Thoracic aorta (tissue), 2 donors: ENCODE measurements around the gene IFI27. TPM values are rescaled to one million over a fixed set of nuclear protein-coding genes. Genes with fewer than 3 reads are reported as not detected.

Experiments
- ATAC-seq: fragments of 150-250 bp; one replicate; pipeline ENCODE4 v1.8.0; 2017; ENCODE audit warnings: low read depth; ENCODE audit not compliant: insufficient number of reproducible peaks, low FRiP score
- DNase-seq: peaks from one replicate; pipeline ENCODE4 v3.0.0-alpha.2; 2020; ENCODE audit warnings: low spot score
- H3K27ac ChIP-seq, 2 donors: fragments of 200-600 bp; sonication (generic); 1 replicate in 1 of 2; 2 replicates in 1 of 2; pipeline ENCODE4 v1.5.1; 2016; ENCODE audit warnings: mild to moderate bottlenecking in 2 of 2, moderate library complexity in 2 of 2
- H3K27me3 ChIP-seq: fragments of 200-600 bp; sonication (generic); replicated peaks from 2 replicates; pipeline ENCODE4 v1.6.0; 2016; ENCODE audit warnings: mild to moderate bottlenecking; ENCODE audit not compliant: insufficient read depth
- H3K36me3 ChIP-seq: fragments of 200-600 bp; sonication (generic); one replicate; pipeline ENCODE4 v1.5.1; 2016
- H3K4me1 ChIP-seq, 2 donors: fragments of 200-600 bp; sonication (generic); 1 replicate in 1 of 2; 2 replicates in 1 of 2; pipeline versions ENCODE4 v1.5.1 to v1.6.0; 2016; ENCODE audit warnings: low read depth in 2 of 2, mild to moderate bottlenecking in 1 of 2; ENCODE audit not compliant: control insufficient read depth in 1 of 2
- H3K4me3 ChIP-seq: fragments of 200-600 bp; sonication (generic); 2 replicates; pipeline ENCODE4 v1.5.1; 2016; ENCODE audit warnings: mild to moderate bottlenecking
- H3K9me3 ChIP-seq: fragments of 200-600 bp; sonication (generic); 2 replicates; pipeline ENCODE4 v1.5.1; 2016
- total RNA-seq, 2 donors: library from RNA; depleted of rRNA; stranded (reverse); fragments of >200 nt; gene quantifications; one replicate each; pipeline versions ENCODE4 v1.1.0 to v1.2.3, GENCODE V29; 2016
- TF ChIP-seq, protein P1 (sequence below): fragments of 200-600 bp; sonication (generic); IDR thresholded peaks from one replicate; pipeline ENCODE4 v1.5.1; 2019; ENCODE audit warnings: antibody characterized with exemption

The IFI27 gene
- total RNA-seq, 2 donors from 2014 or later: 79.8 to 96.3 TPM

- Histone ChIP-seq H3K27ac (no peak overlapping the region), H3K4me1 (no peaks in the 10 kb centered on the region), H3K36me3 (no peaks in the 10 kb centered on the region), H3K27me3 (no peaks in the 10 kb centered on the region), H3K9me3 (no peaks in the 10 kb centered on the region), H3K4me3 (no peak overlapping the region)
- TF ChIP-seq, protein P1, sequence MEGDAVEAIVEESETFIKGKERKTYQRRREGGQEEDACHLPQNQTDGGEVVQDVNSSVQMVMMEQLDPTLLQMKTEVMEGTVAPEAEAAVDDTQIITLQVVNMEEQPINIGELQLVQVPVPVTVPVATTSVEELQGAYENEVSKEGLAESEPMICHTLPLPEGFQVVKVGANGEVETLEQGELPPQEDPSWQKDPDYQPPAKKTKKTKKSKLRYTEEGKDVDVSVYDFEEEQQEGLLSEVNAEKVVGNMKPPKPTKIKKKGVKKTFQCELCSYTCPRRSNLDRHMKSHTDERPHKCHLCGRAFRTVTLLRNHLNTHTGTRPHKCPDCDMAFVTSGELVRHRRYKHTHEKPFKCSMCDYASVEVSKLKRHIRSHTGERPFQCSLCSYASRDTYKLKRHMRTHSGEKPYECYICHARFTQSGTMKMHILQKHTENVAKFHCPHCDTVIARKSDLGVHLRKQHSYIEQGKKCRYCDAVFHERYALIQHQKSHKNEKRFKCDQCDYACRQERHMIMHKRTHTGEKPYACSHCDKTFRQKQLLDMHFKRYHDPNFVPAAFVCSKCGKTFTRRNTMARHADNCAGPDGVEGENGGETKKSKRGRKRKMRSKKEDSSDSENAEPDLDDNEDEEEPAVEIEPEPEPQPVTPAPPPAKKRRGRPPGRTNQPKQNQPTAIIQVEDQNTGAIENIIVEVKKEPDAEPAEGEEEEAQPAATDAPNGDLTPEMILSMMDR: no peak
- DNase-seq: no peak
- ATAC-seq: no peak
Measured at GRCh38 chr14:94097091-94097490, 13.4 kb upstream of the IFI27 start.

- Histone ChIP-seq H3K4me1 (no peaks in the 10 kb centered on the region), H3K9me3 (no peaks in the 10 kb centered on the region), H3K4me3 (no peak overlapping the region), H3K36me3 (no peaks in the 10 kb centered on the region), H3K27ac (no peak overlapping the region), H3K27me3 (no peaks in the 10 kb centered on the region)
- no peak for ATAC-seq
- no peak for DNase-seq
- TF ChIP-seq, protein P1: no peak
Measured at GRCh38 chr14:94098326-94098992, 12.1 kb upstream of the IFI27 start.

- Histone ChIP-seq H3K4me1 (no peaks in the 10 kb centered on the region), H3K27ac (no peak overlapping the region), H3K36me3 (no peaks in the 10 kb centered on the region), H3K27me3 (no peaks in the 10 kb centered on the region), H3K4me3 (no peak overlapping the region), H3K9me3 (no peaks in the 10 kb centered on the region)
- TF ChIP-seq, protein P1: no peak
- no peak for ATAC-seq
- DNase-seq: no peak
Measured at GRCh38 chr14:94099006-94099405, 11.5 kb upstream of the IFI27 start.

GRCh38 chr14:94100847-94101246, 9.7 kb upstream of the IFI27 start:
- Histone ChIP-seq H3K36me3 (no peaks in the 10 kb centered on the region), H3K27ac (no peak overlapping the region), H3K27me3 (no peaks in the 10 kb centered on the region), H3K9me3 (no peaks in the 10 kb centered on the region), H3K4me3 (no peak overlapping the region), H3K4me1 (no peaks in the 10 kb centered on the region)
- DNase-seq (no peak), ATAC-seq (no peak)
- TF ChIP-seq, protein P1: no peak

- no peak for DNase-seq
- Histone ChIP-seq H3K4me3 (no peak overlapping the region), H3K27me3 (no peaks in the 10 kb centered on the region), H3K36me3 (no peaks in the 10 kb centered on the region), H3K9me3 (no peaks in the 10 kb centered on the region), H3K4me1 (no peaks in the 10 kb centered on the region), H3K27ac (no peak overlapping the region)
- no peak for ATAC-seq
- TF ChIP-seq, protein P1: no peak
Measured at GRCh38 chr14:94101748-94102147, 8.8 kb upstream of the IFI27 start.
